Measurements from ENCODE around the gene MON1B.
"Not testable (repeated sequence)": the region's sequence is repeated elsewhere in the genome, so short reads cannot be mapped to it uniquely, and the experiment has no call there.

The MON1B gene

GRCh38 chr16:77183137-77183536, 7.9 kb upstream of the MON1B start:
- no peak for TF ChIP-seq CTCF (IDR thresholded peaks at IDR 0.05; ENCODE audit: control extremely low read depth, extremely low read depth, low read depth, missing control alignments)
- ChIA-PET POLR2A (no interaction called here), CTCF (interaction anchor here (1.2 to 4.0 kb wide), 2 partner anchors 13 to 1384 kb away, joined by 3 to 27 read pairs; no protein-coding TSS in a partner anchor)
- DNase-seq (ENCODE audit: extremely low spot score), result no peak

DNA sequence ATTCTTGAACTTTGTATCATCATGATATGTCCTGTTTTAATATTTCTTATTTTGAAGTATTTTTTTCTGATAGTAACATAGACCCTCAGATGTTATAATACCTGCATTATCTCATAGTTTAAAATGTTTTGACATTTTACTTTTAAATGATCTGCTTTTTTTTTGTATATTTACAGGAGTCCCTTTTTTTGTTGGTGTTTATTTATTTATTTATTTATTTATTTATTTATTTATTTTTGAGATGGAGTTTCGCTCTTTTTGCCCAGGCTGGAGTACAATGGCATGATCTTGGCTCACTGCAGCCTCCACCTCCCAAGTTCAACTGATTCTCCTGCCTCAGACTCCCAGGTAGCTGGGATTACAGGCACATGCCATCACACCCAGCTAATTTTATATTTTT, 4.7 kb upstream of the MON1B start:
- POLR2A ChIA-PET; DNase-seq (ENCODE audit: extremely low spot score): not testable (repeated sequence)
- CTCF ChIA-PET, result interaction anchor here (5.1 kb wide), 1 partner anchor 16 kb away, joined by 24 read pairs; no protein-coding TSS in a partner anchor

- DNase-seq (ENCODE audit: extremely low spot score), result no peak
- ChIA-PET POLR2A (no interaction called here), CTCF (interaction anchor here (5.1 kb wide), 1 partner anchor 20 kb away, joined by 24 read pairs; no protein-coding TSS in a partner anchor)
- TF ChIP-seq CTCF (IDR thresholded peaks at IDR 0.05; ENCODE audit: control extremely low read depth, extremely low read depth, low read depth, missing control alignments), result no peak
Observed at GRCh38 chr16:77190190-77190477, 856 bp upstream of the MON1B start.

- no peak for TF ChIP-seq CTCF (IDR thresholded peaks at IDR 0.05; ENCODE audit: control extremely low read depth, extremely low read depth, low read depth, missing control alignments)
- ChIA-PET POLR2A (no interaction called here), CTCF (interaction anchor here (0.7 to 5.1 kb wide), 2 partner anchors 10 to 21 kb away, joined by 3 to 24 read pairs; no protein-coding TSS in a partner anchor)
- no peak for DNase-seq (ENCODE audit: extremely low spot score)
Observed at GRCh38 chr16:77191259-77191969, 424 bp downstream of the MON1B start.

DNA sequence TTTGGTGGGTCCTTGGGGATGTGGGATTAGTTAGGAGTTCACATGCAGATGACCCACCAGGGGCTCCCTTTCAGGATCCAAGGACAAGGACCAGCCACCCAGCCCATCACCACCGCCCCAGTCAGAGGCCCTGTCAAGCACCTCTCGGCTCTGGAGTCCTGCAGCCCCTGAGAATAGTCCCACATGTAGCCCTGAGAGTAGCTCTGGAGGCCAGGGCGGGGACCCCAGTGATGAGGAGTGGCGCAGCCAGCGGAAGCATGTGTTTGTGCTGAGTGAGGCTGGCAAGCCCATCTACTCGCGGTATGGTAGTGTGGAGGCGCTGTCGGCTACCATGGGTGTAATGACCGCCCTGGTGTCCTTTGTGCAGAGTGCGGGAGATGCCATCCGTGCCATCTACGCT, 2.4 kb downstream of the MON1B start:
- TF ChIP-seq CTCF (IDR thresholded peaks at IDR 0.05; ENCODE audit: control extremely low read depth, extremely low read depth, low read depth, missing control alignments), result no peak
- ChIA-PET POLR2A (no interaction called here), CTCF (interaction anchor here (0.9 to 1.0 kb wide), 2 partner anchors 9 to 24 kb away, joined by 3 to 4 read pairs; no protein-coding TSS in a partner anchor)
- DNase-seq (ENCODE audit: extremely low spot score), result no peak

DNA sequence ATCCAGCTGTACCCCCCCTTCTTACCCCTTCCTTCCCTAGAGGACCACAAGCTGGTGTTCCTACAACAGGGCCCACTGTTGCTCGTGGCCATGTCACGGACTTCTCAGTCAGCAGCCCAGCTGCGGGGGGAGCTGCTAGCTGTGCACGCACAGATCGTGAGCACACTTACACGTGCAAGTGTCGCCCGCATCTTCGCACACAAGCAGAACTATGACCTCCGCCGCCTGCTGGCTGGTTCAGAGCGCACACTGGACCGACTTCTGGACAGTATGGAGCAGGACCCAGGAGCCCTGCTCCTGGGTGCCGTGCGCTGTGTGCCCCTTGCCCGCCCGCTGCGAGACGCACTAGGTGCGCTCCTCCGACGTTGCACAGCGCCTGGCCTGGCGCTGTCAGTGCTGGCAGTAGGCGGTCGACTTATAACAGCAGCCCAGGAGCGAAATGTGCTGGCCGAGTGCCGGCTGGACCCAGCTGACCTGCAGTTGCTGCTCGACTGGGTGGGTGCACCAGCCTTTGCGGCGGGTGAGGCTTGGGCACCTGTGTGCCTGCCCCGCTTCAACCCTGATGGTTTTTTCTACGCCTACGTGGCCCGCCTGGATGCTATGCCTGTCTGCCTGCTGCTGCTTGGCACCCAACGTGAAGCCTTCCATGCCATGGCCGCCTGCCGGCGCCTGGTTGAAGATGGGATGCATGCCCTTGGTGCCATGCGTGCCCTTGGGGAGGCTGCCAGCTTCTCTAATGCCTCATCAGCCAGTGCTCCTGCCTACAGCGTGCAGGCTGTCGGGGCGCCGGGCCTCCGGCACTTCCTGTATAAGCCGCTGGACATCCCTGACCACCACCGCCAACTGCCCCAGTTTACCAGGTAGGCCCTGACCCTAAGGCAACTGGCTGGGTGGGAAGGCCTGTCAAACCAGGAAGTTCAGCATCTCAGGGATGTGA, 3.6 kb downstream of the MON1B start:
- TF ChIP-seq CTCF (IDR thresholded peaks at IDR 0.05; ENCODE audit: control extremely low read depth, extremely low read depth, low read depth, missing control alignments), result no peak
- ChIA-PET POLR2A (no interaction called here), CTCF (interaction anchor here (0.9 to 1.0 kb wide), 2 partner anchors 8 to 25 kb away, joined by 3 to 4 read pairs; no protein-coding TSS in a partner anchor)
- DNase-seq (ENCODE audit: extremely low spot score), result no peak

- CTCF ChIA-PET, result no interaction called here
- POLR2A ChIA-PET, result no interaction called here
- no peak for DNase-seq (ENCODE audit: extremely low spot score)
- no peak for TF ChIP-seq CTCF (IDR thresholded peaks at IDR 0.05; ENCODE audit: control extremely low read depth, extremely low read depth, low read depth, missing control alignments)
Observed at GRCh38 chr16:77195411-77195810, 4.4 kb downstream of the MON1B start.

All from GM10248 (cell line).